Left lobe of liver (tissue), 2 donors: ENCODE results near the gene DIP2C. TPM values are rescaled to one million over a fixed set of nuclear protein-coding genes. Genes with fewer than 3 reads are reported as not detected.

Source experiments
- ATAC-seq: fragments of 200-7000 bp; cut with Tn5 transposase; one replicate; pipeline ENCODE4 v1.9.1; 2020; ENCODE audit warnings: mild to moderate bottlenecking, moderate library complexity
- DNase-seq: peaks from one replicate; pipeline ENCODE4 v3.0.0-alpha.2; 2020; ENCODE audit warnings: low spot score
- total RNA-seq: library from RNA; stranded (reverse); gene quantifications from one replicate; pipeline ENCODE4 v1.2.1, GENCODE V29; 2021
- donor health status: DM: no; HTN: no; CAD: no; lungs with moderate emphysema.
- donor health status: DM: no; HTN: yes; CAD: no.

Gene DIP2C, protein sequence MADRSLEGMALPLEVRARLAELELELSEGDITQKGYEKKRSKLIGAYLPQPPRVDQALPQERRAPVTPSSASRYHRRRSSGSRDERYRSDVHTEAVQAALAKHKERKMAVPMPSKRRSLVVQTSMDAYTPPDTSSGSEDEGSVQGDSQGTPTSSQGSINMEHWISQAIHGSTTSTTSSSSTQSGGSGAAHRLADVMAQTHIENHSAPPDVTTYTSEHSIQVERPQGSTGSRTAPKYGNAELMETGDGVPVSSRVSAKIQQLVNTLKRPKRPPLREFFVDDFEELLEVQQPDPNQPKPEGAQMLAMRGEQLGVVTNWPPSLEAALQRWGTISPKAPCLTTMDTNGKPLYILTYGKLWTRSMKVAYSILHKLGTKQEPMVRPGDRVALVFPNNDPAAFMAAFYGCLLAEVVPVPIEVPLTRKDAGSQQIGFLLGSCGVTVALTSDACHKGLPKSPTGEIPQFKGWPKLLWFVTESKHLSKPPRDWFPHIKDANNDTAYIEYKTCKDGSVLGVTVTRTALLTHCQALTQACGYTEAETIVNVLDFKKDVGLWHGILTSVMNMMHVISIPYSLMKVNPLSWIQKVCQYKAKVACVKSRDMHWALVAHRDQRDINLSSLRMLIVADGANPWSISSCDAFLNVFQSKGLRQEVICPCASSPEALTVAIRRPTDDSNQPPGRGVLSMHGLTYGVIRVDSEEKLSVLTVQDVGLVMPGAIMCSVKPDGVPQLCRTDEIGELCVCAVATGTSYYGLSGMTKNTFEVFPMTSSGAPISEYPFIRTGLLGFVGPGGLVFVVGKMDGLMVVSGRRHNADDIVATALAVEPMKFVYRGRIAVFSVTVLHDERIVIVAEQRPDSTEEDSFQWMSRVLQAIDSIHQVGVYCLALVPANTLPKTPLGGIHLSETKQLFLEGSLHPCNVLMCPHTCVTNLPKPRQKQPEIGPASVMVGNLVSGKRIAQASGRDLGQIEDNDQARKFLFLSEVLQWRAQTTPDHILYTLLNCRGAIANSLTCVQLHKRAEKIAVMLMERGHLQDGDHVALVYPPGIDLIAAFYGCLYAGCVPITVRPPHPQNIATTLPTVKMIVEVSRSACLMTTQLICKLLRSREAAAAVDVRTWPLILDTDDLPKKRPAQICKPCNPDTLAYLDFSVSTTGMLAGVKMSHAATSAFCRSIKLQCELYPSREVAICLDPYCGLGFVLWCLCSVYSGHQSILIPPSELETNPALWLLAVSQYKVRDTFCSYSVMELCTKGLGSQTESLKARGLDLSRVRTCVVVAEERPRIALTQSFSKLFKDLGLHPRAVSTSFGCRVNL (N-terminal part only)
- total RNA-seq: 13.9 TPM

DNA sequence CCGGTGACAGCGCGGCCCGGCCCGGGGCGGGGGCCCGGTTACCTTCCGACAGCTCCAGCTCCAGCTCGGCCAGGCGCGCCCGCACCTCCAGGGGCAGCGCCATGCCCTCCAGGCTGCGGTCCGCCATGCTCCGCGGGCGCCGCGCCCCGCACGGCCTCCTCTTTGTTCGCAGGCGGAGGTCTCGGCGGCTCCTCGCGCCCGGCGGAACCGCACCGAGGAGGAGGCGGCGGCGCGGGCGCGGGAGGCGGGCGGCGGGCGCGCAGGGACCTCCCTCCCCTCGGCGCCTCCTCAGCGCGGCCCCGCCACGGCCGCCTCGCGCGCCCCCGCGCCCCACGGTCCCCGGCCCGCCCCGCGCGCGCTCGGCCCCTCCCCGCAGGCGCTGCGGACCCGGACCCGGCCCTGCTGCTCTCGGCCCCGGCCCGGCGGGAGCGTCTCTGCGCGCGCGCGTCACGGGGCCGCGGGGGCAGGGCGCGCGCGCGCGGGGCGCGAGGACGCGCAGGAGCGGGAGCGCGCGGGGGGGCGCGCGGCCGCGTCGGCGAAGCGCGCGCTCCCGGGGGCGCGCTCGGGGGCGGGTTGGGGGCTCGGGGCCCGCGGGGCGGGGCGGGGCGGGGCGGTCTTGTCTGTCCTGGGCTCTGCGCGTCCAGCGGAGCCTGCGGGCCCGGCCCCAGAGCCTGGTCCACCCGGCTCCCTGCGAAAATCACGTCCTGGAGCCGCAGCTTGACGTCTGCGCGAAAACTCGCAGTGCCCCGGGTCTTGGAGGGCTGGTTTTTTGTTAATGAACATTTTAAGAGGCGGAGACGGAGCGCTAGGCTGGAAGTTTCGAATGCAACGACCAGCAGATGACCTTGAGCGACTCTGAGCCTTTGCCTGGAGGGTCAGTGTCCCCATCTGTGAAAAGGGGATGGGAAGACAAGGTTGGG is at the start of gene DIP2C:
TSS of gene DIP2C (minus strand) at position 217 of the 920 bp plus-strand sequence. CDS start at position 127, 90 bp downstream.
- peak; percentile 87 for ATAC-seq
- peak; percentile 84 for DNase-seq

DNA sequence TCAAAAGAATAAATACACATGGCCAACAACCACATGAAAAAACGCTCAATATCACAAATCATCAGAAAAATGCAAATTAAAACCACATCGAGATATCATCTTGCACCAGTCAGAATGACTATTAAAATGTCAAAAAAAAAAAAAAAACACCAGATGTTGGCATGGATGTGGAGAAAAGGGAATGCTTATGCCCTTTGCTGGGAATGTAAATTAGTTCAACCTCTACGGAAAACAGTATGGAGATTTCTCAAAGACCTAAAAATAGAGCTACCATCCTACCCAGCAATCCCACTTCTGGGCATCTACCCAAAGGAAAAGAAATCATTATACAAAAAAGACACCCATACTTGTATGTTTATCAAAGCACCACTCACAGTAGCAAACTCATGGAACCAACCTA is 45.0 kb upstream of the DIP2C start:
- ATAC-seq (no peak), DNase-seq (no peak)

DNA sequence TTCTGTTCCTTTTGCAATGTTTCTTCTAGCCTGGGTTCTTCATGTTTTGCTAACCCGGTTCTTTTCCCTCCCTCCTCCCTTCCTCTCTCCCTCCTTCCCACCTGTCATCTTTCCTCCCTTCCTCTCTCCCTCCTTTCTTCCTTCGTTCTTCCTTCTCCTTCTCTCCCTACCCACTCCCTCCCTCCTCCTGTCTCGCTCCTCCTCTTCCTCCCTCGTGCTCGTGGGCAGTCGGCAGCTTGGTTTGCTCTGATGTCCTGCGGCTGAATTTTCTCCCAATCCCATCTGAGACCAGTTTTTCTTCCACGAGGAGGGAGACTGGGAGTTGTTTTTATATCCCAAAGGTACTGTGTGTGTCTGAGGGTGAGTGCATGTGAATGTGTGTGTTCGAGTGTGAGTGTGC is 43.6 kb upstream of the DIP2C start:
- no peak for DNase-seq
- no peak for ATAC-seq

DNA sequence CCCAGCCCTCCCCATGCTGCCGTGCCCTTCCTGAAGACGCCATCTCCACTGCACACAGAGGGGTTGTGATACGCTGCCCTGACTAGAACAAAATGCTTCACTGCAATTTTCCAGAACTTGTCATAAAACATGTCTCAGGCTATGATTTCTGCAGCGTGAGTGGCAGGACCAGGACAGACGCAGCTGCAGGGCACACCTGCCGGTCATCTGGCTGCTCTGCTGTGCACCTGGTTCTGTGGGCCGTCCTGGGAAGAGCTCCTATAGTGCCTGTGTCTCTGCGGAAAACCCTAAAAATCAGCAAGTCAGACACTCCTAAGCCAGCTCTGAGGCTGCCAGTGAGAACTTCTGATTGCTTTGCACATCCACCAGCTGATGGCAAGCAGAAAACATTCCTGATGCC is 39.7 kb upstream of the DIP2C start:
- DNase-seq: no peak
- ATAC-seq: no peak

DNA sequence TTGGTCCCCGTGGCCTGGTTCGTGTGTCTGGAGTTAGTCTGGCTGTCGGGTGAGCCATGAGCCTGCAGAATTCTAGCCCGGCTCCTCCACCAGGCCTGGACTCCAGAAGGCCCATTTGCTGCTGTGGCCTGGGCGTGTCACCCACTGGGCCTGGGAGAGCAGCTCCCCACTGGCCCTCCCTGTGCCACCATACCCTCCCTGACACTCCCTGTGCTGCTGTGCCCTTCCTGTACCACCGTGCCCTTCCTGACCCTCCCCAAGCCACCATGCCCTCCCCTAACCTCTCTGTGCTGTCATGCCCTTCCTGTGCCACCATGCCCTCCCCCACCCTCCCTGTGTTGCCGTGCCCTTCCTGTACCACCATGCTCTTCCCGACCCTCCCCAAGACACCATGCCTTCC is 39.1 kb upstream of the DIP2C start:
- DNase-seq: no peak
- no peak for ATAC-seq

DNA sequence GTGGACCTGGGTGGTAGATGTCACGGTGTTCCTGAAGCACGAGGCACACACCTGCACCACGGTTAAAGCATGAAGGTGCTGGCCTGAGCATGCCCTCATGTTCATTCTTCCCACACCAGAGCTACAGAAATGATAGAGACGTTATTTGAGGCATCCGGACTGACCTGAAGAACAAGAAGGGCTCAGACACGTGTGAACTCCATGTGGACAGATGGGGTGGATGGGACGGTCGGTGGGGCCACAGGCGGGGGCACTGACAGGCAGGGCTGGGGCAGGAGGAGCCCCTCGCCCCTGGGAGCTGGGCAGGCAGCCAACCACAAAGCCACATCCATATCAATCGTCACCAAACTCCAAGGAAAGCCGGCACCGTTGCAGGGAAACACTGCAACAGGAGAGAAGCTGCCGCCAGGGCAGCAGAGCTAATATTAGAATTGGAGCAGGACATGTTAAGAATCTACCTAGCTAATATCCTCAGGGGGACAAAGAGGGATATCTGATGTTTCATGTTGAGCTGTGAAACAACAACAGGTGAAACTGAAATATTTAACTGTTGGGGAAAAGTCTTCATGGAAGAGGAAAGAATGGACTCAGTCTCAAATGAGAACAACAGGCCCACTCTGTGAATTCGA is 37.8 kb upstream of the DIP2C start:
- no peak for ATAC-seq
- no peak for DNase-seq

DNA sequence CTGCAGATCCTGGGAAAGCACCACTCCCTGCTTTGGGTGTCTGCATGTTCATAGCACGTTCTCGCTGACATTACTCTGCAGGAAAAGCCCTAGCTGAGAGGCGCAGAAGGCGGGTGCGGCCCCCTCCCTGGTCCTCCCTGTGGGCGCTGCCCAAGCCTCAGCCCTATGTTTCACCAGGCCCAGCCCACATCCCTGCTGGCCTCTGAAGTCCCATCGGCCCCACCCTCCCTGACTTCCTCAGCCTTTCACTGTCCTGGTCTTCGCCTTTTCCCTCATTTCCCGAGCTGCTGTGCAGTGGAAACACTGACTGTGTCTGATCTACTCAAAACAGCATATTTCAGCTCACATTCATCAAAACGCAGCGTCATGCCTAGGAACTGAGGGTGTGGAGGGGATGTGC is 36.3 kb upstream of the DIP2C start:
- ATAC-seq (no peak), DNase-seq (no peak)

DNA sequence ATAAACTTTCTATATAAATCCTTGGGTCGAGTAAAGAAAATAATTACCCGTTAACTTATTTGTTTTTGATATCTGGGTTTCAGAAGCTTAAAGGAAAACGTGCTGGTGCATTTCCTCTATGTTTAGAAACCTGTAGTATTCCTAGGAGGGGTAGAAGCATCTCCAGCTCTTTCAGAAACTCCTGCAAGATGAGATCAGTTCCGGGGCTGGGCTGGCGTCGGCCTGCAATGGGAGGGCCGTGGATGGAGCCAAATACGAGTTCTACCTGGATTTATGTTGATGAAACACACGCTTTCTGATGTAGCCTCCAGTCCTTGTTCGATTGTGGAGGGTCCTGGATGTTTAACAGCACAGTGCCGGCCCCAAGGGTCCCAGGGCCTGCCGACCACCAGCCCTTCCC is 35.8 kb upstream of the DIP2C start:
- no peak for DNase-seq
- no peak for ATAC-seq

DNA sequence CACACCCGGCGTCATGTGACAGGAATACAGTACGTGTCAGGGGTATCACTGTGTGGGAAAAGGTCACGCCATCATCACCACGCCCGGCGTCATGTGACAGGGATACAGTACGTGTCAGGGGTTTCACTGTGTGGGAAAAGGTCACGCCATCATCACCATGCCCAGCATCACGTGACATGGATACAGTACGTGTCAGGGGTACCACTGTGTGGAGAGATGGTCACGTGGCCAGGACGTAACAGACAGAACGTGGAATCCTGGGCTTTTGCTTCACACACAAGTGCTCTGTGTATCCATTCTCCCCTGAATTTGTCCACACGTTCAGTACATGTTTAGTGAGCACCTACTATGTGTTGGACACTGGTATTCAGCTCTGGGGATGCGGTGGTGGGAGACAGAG is 34.5 kb upstream of the DIP2C start:
- DNase-seq (no peak), ATAC-seq (no peak)

DNA sequence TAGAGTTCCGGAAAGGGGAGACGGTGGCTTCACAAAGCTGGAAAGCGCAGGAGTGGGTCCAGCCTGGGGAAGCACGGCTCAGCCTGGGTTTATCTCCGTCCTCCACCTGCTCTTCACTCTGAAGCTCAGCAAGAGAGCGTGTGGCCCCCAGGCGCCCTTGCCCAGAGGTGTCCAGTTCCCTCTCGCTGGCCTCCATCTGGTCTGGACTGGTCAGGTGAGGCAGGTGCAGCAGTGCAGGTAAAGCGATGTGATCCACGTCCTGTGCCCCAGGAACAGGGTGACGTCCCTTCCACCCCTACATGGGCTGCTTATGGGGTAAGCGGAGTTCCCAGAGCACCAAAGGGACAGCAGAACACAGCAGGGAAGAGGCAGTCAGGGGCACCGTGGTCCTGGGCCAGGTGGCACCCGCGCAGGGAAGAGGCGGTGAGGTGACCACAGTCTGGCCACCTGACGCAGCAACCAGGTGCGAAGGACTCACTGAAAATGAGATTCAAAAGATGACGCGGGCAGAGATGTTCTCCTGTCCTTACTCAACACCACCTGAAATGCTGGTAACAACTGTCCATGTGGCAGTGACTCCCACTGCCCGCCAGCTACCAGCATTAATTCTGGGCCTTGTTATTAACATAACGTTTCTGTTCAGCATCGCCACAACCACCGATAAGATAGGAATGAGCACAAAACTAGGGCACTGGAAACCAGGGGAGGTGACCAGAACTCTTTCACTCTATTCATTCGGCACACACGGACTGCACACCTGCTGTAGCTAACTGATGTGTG is 33.0 kb upstream of the DIP2C start:
- ATAC-seq (no peak), DNase-seq (no peak)

DNA sequence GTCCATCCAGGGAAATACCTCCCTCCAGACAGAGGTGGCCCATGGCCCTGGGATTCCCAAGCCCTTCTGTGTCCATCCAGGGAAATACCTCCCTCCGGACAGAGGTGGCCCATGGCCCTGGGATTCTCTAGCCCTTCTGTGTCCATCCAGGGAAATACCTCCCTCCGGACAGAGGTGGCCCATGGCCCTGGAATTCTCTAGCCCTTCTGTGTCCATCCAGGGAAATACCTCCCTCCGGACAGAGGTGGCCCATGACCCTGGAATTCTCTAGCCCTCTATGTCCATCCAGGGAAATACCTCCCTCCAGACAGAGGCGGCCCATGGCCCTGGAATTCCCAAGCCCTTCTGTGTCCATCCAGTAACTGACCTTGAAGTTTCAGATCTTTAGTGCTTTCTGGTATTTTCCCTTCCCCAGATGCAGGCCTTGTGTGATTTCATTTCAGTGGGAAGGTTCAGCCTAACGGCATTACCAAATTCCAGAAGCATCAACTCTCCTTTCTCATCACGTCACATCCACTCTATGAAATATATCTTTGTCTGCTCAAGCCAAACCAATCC is 28.8 kb upstream of the DIP2C start:
- ATAC-seq: no peak
- DNase-seq: no peak

DNA sequence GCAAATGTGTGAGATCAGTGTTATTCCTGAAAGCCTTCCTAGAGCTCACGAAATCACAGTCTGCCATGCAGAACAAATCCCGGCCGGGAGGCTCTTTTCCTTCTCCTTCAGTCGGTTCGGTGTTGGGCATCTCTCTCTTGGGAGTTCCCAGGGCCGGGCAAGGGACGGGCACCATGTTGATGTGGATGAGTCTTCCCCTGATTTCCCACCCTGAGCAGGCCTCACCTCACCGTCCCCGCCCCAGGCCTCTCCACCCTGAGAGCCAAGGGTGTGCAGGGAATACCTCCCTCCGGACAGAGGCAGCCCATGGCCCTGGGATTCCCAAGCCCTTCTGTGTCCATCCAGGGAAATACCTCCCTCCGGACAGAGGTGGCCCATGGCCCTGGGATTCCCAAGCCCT is 28.0 kb upstream of the DIP2C start:
- no peak for ATAC-seq
- DNase-seq: no peak

DNA sequence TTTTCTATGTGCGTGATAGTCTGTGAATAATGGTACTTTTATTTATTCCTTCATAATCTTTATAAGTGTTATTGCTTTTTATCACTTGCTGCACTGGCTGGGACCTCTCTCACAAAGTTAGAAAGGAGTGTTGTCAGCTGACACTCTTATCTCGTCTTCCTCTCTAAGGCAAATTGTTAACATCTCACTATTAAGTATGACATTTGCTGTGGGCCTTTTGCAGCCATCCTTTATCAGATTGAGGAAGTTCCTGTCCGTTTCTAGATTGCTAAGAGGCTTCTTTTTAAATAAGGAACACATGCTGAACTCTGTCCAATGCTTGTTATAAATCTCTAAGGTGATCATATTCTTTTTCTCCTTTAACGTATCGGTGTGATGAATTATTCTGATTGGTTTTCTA is 27.4 kb upstream of the DIP2C start:
- ATAC-seq: no peak
- no peak for DNase-seq

DNA sequence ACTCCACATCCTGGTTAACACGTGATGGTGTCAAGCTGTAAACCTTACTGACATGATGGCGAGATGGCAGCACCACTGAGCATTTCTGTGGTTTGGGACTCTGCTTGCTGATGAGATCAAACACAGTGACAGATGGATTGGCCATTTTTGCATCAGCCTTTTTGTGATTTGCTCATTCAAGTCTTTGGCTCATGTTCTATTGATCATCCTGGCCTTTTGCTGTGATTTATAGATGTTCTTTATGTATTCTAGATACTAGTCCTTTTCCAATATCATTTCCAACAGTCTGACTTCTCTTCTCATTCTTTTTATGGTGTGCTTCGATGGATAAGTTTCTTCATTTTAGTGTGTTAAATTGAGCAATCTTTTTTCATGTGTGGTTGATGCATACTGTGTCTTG is 24.7 kb upstream of the DIP2C start:
- DNase-seq (no peak), ATAC-seq (no peak)

DNA sequence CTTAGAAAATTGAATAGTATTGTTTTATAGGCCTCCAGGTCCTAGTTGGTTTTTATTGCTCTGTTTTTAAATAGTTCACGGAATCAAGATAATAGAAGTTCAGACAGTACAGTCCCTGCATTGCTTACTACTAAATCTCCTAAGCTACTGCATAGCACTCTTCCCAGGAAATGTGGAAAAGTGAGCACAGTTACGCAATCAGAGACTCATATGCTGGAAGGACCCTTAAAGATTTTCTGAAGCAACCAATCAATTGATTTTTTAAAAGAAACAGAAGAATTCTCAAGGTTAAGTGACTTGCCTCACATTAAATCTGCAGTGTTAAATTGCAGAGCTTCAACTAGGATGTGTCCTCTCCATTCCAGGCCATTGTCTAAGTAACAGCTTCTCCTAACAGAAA is 23.1 kb upstream of the DIP2C start:
- DNase-seq: no peak
- ATAC-seq: peak; percentile 24

DNA sequence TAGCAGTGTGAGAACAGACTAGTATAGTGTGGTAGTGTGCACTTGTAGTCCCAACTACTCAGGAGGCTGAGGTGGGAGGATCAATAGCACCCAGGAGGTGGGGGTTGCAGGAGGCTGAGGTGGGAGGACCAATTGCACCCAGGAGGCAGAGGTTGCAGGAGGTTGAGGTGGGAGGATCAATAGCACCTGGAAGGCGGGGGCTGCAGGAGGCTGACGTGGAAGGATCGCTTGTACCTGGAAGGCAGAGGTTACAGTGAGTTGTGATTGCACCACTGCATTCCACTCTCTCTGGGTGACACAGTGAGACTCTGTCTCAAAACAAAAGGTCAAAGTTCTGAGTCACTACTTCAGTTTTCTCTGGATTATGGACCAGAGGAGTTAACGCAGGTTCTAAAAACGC is 22.6 kb upstream of the DIP2C start:
- ATAC-seq (peak; percentile 97), DNase-seq (peak; percentile 68)

DNA sequence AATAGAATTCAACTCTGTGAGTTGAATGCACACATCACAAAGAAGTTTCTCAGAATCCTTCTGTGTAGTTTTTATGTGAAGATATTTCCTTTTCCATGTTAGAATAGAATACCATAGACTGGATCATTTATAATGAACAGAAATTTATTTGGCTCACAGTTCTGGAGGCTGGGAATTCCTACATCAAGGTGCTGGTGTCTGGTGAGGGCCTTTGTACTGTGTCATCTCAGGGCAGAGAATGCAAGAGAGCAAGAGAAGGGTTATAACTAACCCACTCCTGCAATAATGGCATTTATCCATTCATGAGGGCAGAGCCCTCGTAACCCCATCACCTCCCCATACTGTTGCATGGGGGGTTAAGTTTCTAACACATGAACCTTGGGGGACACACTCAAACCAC is 18.4 kb upstream of the DIP2C start:
- ATAC-seq (no peak), DNase-seq (no peak)

DNA sequence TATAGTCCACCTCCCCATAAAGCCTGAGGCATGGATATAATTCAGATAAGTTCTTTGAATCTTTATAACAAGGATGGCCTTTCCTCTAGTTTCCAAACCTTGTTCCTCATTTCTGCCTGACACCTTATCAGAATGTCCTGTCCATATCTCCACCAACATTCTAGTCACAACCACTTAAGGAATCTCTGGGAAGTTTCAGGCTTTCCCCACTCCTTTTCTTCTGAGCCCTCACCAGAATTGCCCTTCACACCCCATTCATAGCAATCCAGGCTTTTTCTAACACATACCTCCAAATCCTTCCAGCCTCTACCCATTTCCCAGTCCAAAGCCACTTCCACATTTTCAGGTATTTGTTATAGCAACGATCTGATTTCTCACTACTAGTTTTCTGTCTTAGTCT is 18.0 kb upstream of the DIP2C start:
- ATAC-seq (no peak), DNase-seq (no peak)

DNA sequence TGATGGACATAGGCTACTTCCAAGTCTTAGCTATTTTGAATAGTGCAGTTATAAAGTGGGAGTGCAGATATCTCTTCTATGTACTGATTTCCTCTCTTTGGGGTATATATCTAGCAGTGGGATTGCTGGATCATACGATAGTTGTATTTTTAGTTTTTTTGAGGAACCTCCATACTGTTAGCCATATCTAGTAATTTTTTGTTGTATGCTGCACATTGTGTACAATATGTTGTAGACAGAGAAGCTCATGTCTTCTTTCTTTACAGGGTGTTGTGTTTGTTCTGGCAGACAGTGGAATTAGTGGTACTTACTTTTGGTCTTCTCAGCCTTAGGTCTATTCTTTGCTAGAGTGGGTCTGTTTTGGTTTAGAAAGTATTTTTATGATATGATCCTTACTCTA is 13.7 kb upstream of the DIP2C start:
- ATAC-seq: no peak

More for the DNA sequence above, 13.7 kb upstream of the DIP2C start:
- DNase-seq: no peak
